Ovary (tissue), 3 donors: ENCODE data around the gene CLN6.

Experiments
- CTCF ChIP-seq, 3 donors: fragments of 450-650 bp in 2 of 3; fragments of 200-600 bp in 1 of 3; IDR thresholded peaks; one replicate each; pipeline versions ENCODE4 v1.5.1 to v1.8.0; 2016 to 2022; ENCODE audit warnings: antibody characterized with exemption in 3 of 3, mild to moderate bottlenecking in 1 of 3
- EP300 ChIP-seq: sonication (generic); formaldehyde crosslinking; IDR thresholded peaks from one replicate; pipeline ENCODE4 v1.6.1; 2017; ENCODE audit warnings: antibody characterized with exemption
- POLR2A ChIP-seq: fragments of 450-650 bp; IDR thresholded peaks from one replicate; pipeline ENCODE4 v1.6.1; 2017; ENCODE audit warnings: antibody characterized with exemption, mild to moderate bottlenecking, moderate library complexity
- donor health status: DM: no; HTN: no; CAD: no.

- TF ChIP-seq EP300 (no peak), CTCF (IDR thresholded peaks at IDR 0.05) (no peak), POLR2A (no peak)
These were observed 45.7 kb upstream of the CLN6 start for GRCh38 chr15:68275165-68275746.
